Upper lobe of left lung (tissue), 6 donors: ENCODE measurements around the gene TXNDC15. TPM values are rescaled to one million over a fixed set of nuclear protein-coding genes. Genes with fewer than 3 reads are reported as not detected.
A peak's percentile ranks its signal among the peaks of the same experiment; 100 is the strongest.

Experiments
- ATAC-seq, 2 donors: fragments of 200-7000 bp; cut with Tn5 transposase; one replicate each; pipeline ENCODE4 v1.9.1; 2022; ENCODE audit warnings: mild to moderate bottlenecking in 2 of 2, moderate library complexity in 2 of 2; ENCODE audit not compliant: low FRiP score in 2 of 2
- DNase-seq, 2 donors: peaks; one replicate each; pipeline ENCODE4 v3.0.0-alpha.2; 2019 to 2020
- H3K27ac ChIP-seq, 4 donors: fragments of 200-600 bp; sonication (generic); one replicate each; pipeline ENCODE4 v1.5.1; 2016 to 2019
- H3K27me3 ChIP-seq, 4 donors: fragments of 200-600 bp; sonication (generic); one replicate each; pipeline ENCODE4 v1.5.1; 2017 to 2019
- H3K36me3 ChIP-seq, 4 donors: fragments of 200-600 bp; sonication (generic); one replicate each; pipeline ENCODE4 v1.5.1; 2016 to 2019
- H3K4me1 ChIP-seq, 4 donors: fragments of 200-600 bp; sonication (generic); one replicate each; pipeline ENCODE4 v1.5.1; 2018 to 2019
- H3K4me3 ChIP-seq, 4 donors: fragments of 200-600 bp; sonication (generic); one replicate each; pipeline ENCODE4 v1.5.1; 2017 to 2019; ENCODE audit warnings: mild to moderate bottlenecking in 2 of 4, moderate library complexity in 1 of 4
- H3K9me3 ChIP-seq, 4 donors: fragments of 200-600 bp; sonication (generic); one replicate each; pipeline ENCODE4 v1.5.1; 2018 to 2019
- CTCF ChIP-seq, 6 experiments: fragments of 450-650 bp in 4 of 6; fragments of 200-600 bp in 2 of 6; sonication (generic) in 2 of 6; IDR thresholded peaks; one replicate each; pipeline ENCODE4 v1.5.1; 2016 to 2019; ENCODE audit warnings: antibody characterized with exemption in 6 of 6
- EP300 ChIP-seq, 4 donors: sonication (generic); formaldehyde crosslinking; IDR thresholded peaks; one replicate each; pipeline ENCODE4 v1.5.1; 2017; ENCODE audit warnings: antibody characterized with exemption in 4 of 4, control low read depth in 2 of 4
- POLR2A ChIP-seq, 4 donors: fragments of 450-650 bp; IDR thresholded peaks; one replicate each; pipeline ENCODE4 v1.5.1; 2016 to 2017; ENCODE audit warnings: antibody characterized with exemption in 4 of 4, mild to moderate bottlenecking in 2 of 4
- POLR2AphosphoS5 ChIP-seq, 2 donors: sonication (generic); formaldehyde crosslinking; IDR thresholded peaks; one replicate each; pipeline ENCODE4 v1.5.1; 2017; ENCODE audit warnings: antibody characterized with exemption in 2 of 2
- WGBS, 2 donors: methylation state at CpG; one replicate each; pipeline ENCODE4 v1.1.5; 2017 to 2018; 5-methylcytosine and 5-hydroxymethylcytosine counted together
- total RNA-seq, 6 donors: library from RNA; depleted of rRNA in 4 of 6; stranded (reverse); fragments of >200 nt in 4 of 6; gene quantifications; one replicate each; pipeline versions ENCODE4 v1.1.0 to v1.2.1, GENCODE V29; 2016 to 2021
- donor health status: DM: no; HTN: no; CAD: no; lungs with moderate emphysema.
- donor health status: DM: no; HTN: yes; CAD: no; lungs with severe emphysema.

The TXNDC15 gene
- total RNA-seq, 6 donors from 2014 or later = 49.6 to 78.4 (median 67.2) TPM

- H3K27ac ChIP-seq = no peak overlapping the region
- H3K9me3 ChIP-seq = no peaks in the 10 kb centered on the region
- ATAC-seq (no peak), DNase-seq (no peak)
- 88 to 94% methylated on average over 8 of the region's 8 CpGs for WGBS, 2 donors
- H3K4me3 ChIP-seq = no peak overlapping the region
- peaks cover 11 to 45% (median 18%) of the 10 kb centered on the region in 4 donors for H3K36me3 ChIP-seq
- H3K27me3 ChIP-seq = no peaks in the 10 kb centered on the region
- H3K4me1 ChIP-seq = no peaks in the 10 kb centered on the region
- TF ChIP-seq CTCF (IDR thresholded peaks at IDR 0.05) = no peak
- no peak for TF ChIP-seq POLR2AphosphoS5 (IDR thresholded peaks at IDR 0.05)
- TF ChIP-seq EP300 (IDR thresholded peaks at IDR 0.05) = no peak
- no peak for TF ChIP-seq POLR2A (IDR thresholded peaks at IDR 0.05)
Measured at GRCh38 chr5:134911285-134912206, 37.4 kb downstream of the TXNDC15 start.

GRCh38 chr5:134913254-134913653 is 39.1 kb downstream of the TXNDC15 start:
- TF ChIP-seq CTCF (IDR thresholded peaks at IDR 0.05) = no peak
- no peak for TF ChIP-seq POLR2AphosphoS5 (IDR thresholded peaks at IDR 0.05)
- TF ChIP-seq POLR2A (IDR thresholded peaks at IDR 0.05) = no peak
- no peak for TF ChIP-seq EP300 (IDR thresholded peaks at IDR 0.05)
- Histone ChIP-seq H3K9me3 (no peaks in the 10 kb centered on the region), H3K36me3 (peaks cover 15 to 54% (median 18%) of the 10 kb centered on the region in 4 donors), H3K4me1 (no peaks in the 10 kb centered on the region), H3K27me3 (no peaks in the 10 kb centered on the region), H3K27ac (no peak overlapping the region), H3K4me3 (no peak overlapping the region)
- DNase-seq = no peak
- WGBS, 2 donors = 90 to 92% methylated on average over 3 of the region's 3 CpGs
- no peak for ATAC-seq

GRCh38 chr5:134913795-134914194 is 39.6 kb downstream of the TXNDC15 start:
- H3K4me1 ChIP-seq = no peaks in the 10 kb centered on the region
- WGBS, 2 donors = 95 to 96% methylated on average over 1 of the region's 1 CpG
- H3K36me3 ChIP-seq = peaks cover 15 to 54% (median 18%) of the 10 kb centered on the region in 4 donors
- ATAC-seq (no peak), DNase-seq (no peak)
- no peak overlapping the region for H3K27ac ChIP-seq
- no peaks in the 10 kb centered on the region for H3K9me3 ChIP-seq
- no peak for TF ChIP-seq CTCF (IDR thresholded peaks at IDR 0.05)
- TF ChIP-seq POLR2A (IDR thresholded peaks at IDR 0.05) = no peak
- no peak for TF ChIP-seq POLR2AphosphoS5 (IDR thresholded peaks at IDR 0.05)
- no peak for TF ChIP-seq EP300 (IDR thresholded peaks at IDR 0.05)
- no peaks in the 10 kb centered on the region for H3K27me3 ChIP-seq
- no peak overlapping the region for H3K4me3 ChIP-seq

GRCh38 chr5:134917070-134917815 is 43.1 kb downstream of the TXNDC15 start:
- TF ChIP-seq POLR2A (IDR thresholded peaks at IDR 0.05) = no peak
- no peak for TF ChIP-seq CTCF (IDR thresholded peaks at IDR 0.05)
- no peak for TF ChIP-seq POLR2AphosphoS5 (IDR thresholded peaks at IDR 0.05)
- no peak for TF ChIP-seq EP300 (IDR thresholded peaks at IDR 0.05)
- H3K36me3 ChIP-seq = peaks cover 7 to 46% (median 16%) of the 10 kb centered on the region in 4 donors
- no peak for ATAC-seq
- peak in 1 of 2 donors; percentile 47 for DNase-seq
- H3K4me1 ChIP-seq = peaks cover 0 to 12% (median 6%) of the 10 kb centered on the region in 4 donors
- no peaks in the 10 kb centered on the region for H3K27me3 ChIP-seq
- no peak overlapping the region for H3K27ac ChIP-seq
- WGBS, 2 donors = 88 to 90% methylated on average over 10 of the region's 10 CpGs
- H3K9me3 ChIP-seq = no peaks in the 10 kb centered on the region
- H3K4me3 ChIP-seq = no peak overlapping the region
